Thymus (tissue), 14 donors: ENCODE measurements around the gene CHMP2A. TPM values are rescaled to one million over a fixed set of nuclear protein-coding genes. Genes with fewer than 3 reads are reported as not detected.

Experiments used
- DNase-seq, 9 donors: peaks; one replicate each; pipeline ENCODE4 v3.0.0-alpha.2; 2013; ENCODE audit warnings: low spot score in 9 of 9, low read depth in 6 of 9, missing footprints in 1 of 9
- H3K27ac ChIP-seq, 2 donors: one replicate each; pipeline ENCODE4 v1.5.1; 2013; ENCODE audit warnings: control low read depth in 1 of 2, low read depth in 1 of 2, low read length in 1 of 2, mild to moderate bottlenecking in 1 of 2, moderate library complexity in 1 of 2
- H3K27me3 ChIP-seq, 2 donors: one replicate each; pipeline ENCODE4 v1.5.1; 2013; ENCODE audit warnings: low read length in 1 of 2; ENCODE audit not compliant: control insufficient read depth in 2 of 2, insufficient read depth in 1 of 2
- H3K36me3 ChIP-seq, 2 donors: one replicate each; pipeline ENCODE4 v1.5.1; 2013; ENCODE audit warnings: low read length in 1 of 2, mild to moderate bottlenecking in 1 of 2, moderate library complexity in 1 of 2; ENCODE audit not compliant: control insufficient read depth in 2 of 2, insufficient read depth in 2 of 2
- H3K4me1 ChIP-seq, 2 donors: one replicate each; pipeline ENCODE4 v1.5.1; 2013; ENCODE audit warnings: low read length in 2 of 2; ENCODE audit not compliant: control insufficient read depth in 2 of 2, insufficient read depth in 2 of 2
- H3K4me3 ChIP-seq, 2 donors: one replicate each; pipeline ENCODE4 v1.5.1; 2013; ENCODE audit warnings: low read length in 2 of 2, control low read depth in 1 of 2, mild to moderate bottlenecking in 1 of 2
- H3K9me3 ChIP-seq, 2 donors: one replicate each; pipeline ENCODE4 v1.5.1; 2013; ENCODE audit warnings: low read length in 1 of 2, mild to moderate bottlenecking in 1 of 2; ENCODE audit not compliant: control insufficient read depth in 2 of 2, insufficient read depth in 1 of 2
- WGBS: extraction: QIAGEN DNeasy Blood & Tissue Kit; methylation state at CpG from one replicate; pipeline ENCODE4 v1.1.7; 2013; 5-methylcytosine and 5-hydroxymethylcytosine counted together
- long read RNA-seq, 10 donors: transcript quantifications; one replicate each; lab custom pipeline, GENCODE V29; 2026
- polyA plus RNA-seq: library from polyadenylated mRNA; stranded (reverse); fragments of 200-250 nt; gene quantifications from one replicate; pipeline ENCODE4 v1.2.3, GENCODE V29; 2013
- total RNA-seq: library from RNA; stranded (reverse); fragments of 120-200 nt; gene quantifications from one replicate; pipeline ENCODE4 v1.2.4, GENCODE V29; 2013
- donor health status: healthy.

CHMP2A gene
- total RNA-seq (75.4 TPM), polyA plus RNA-seq (131 TPM)
- long read RNA-seq, donor 1, transcript CHMP2A-201 (6 exons, 913 nt), result major isoform, 5 of 6 reads
- long read RNA-seq, donor 1, partial matches to known transcripts, result 0 of 6 reads
- long read RNA-seq, donor 1, other reads (novel, unspliced or antisense), result 0 of 6 reads
- long read RNA-seq, donor 2, transcript CHMP2A-206 (5 exons, 1,178 nt), result minor isoform, 10 of 61 reads
- long read RNA-seq, donor 2, transcript CHMP2A-207 (2 exons, 592 nt), result minor isoform, 5 of 61 reads
- long read RNA-seq, donor 2, transcript CHMP2A-208 (6 exons, 885 nt), result minor isoform, 6 of 61 reads
- long read RNA-seq, donor 2, transcript CHMP2A-201 (6 exons, 913 nt), result major isoform, 40 of 61 reads
- long read RNA-seq, donor 2, partial matches to known transcripts, result 0 of 61 reads
- long read RNA-seq, donor 2, other reads (novel, unspliced or antisense), result 0 of 61 reads
- long read RNA-seq, donor 3, transcript CHMP2A-206 (5 exons, 1,178 nt), result minor isoform, 16 of 87 reads
- long read RNA-seq, donor 3, transcript CHMP2A-208 (6 exons, 885 nt), result minor isoform, 7 of 87 reads
- long read RNA-seq, donor 3, transcript CHMP2A-201 (6 exons, 913 nt), result major isoform, 33 of 87 reads
- long read RNA-seq, donor 3, transcript CHMP2A-207 (2 exons, 592 nt), result minor isoform, 5 of 87 reads
- long read RNA-seq, donor 3, partial matches to known transcripts, result 25 of 87 reads
- long read RNA-seq, donor 3, other reads (novel, unspliced or antisense), result 0 of 87 reads
- long read RNA-seq, donor 4, transcript CHMP2A-201 (6 exons, 913 nt), result major isoform, 13 of 24 reads
- long read RNA-seq, donor 4, transcript CHMP2A-206 (5 exons, 1,178 nt), result minor isoform, 6 of 24 reads
- long read RNA-seq, donor 4, partial matches to known transcripts, result 0 of 24 reads
- long read RNA-seq, donor 4, other reads (novel, unspliced or antisense), result 0 of 24 reads
- long read RNA-seq, donor 5, transcript CHMP2A-201 (6 exons, 913 nt), result major isoform, 44 of 126 reads
- long read RNA-seq, donor 5, transcript CHMP2A-207 (2 exons, 592 nt), result minor isoform, 8 of 126 reads
- long read RNA-seq, donor 5, transcript CHMP2A-206 (5 exons, 1,178 nt), result minor isoform, 12 of 126 reads
- long read RNA-seq, donor 5, transcript CHMP2A-208 (6 exons, 885 nt), result minor isoform, 11 of 126 reads
- long read RNA-seq, donor 5, partial matches to known transcripts, result 50 of 126 reads
- long read RNA-seq, donor 5, other reads (novel, unspliced or antisense), result 0 of 126 reads
- long read RNA-seq, donor 6, transcript CHMP2A-208 (6 exons, 885 nt), result minor isoform, 5 of 38 reads
- long read RNA-seq, donor 6, transcript CHMP2A-206 (5 exons, 1,178 nt), result minor isoform, 6 of 38 reads
- long read RNA-seq, donor 6, transcript CHMP2A-201 (6 exons, 913 nt), result major isoform, 27 of 38 reads
- long read RNA-seq, donor 6, partial matches to known transcripts, result 0 of 38 reads
- long read RNA-seq, donor 6, other reads (novel, unspliced or antisense), result 0 of 38 reads
- long read RNA-seq, donor 7, transcript CHMP2A-201 (6 exons, 913 nt), result major isoform, 30 of 54 reads
- long read RNA-seq, donor 7, transcript CHMP2A-206 (5 exons, 1,178 nt), result minor isoform, 5 of 54 reads
- long read RNA-seq, donor 7, partial matches to known transcripts, result 15 of 54 reads
- long read RNA-seq, donor 7, other reads (novel, unspliced or antisense), result 0 of 54 reads
- long read RNA-seq, donor 8, transcript CHMP2A-201 (6 exons, 913 nt), result major isoform, 18 of 22 reads
- long read RNA-seq, donor 8, partial matches to known transcripts, result 0 of 22 reads
- long read RNA-seq, donor 8, other reads (novel, unspliced or antisense), result 0 of 22 reads
- long read RNA-seq, donor 9, transcript CHMP2A-201 (6 exons, 913 nt), result major isoform, 27 of 47 reads
- long read RNA-seq, donor 9, transcript CHMP2A-208 (6 exons, 885 nt), result minor isoform, 5 of 47 reads
- long read RNA-seq, donor 9, transcript CHMP2A-206 (5 exons, 1,178 nt), result minor isoform, 7 of 47 reads
- long read RNA-seq, donor 9, partial matches to known transcripts, result 6 of 47 reads
- long read RNA-seq, donor 9, other reads (novel, unspliced or antisense), result 0 of 47 reads
- long read RNA-seq, donor 10, transcript CHMP2A-201 (6 exons, 913 nt), result major isoform, 25 of 49 reads
- long read RNA-seq, donor 10, transcript CHMP2A-206 (5 exons, 1,178 nt), result minor isoform, 7 of 49 reads
- long read RNA-seq, donor 10, partial matches to known transcripts, result 12 of 49 reads
- long read RNA-seq, donor 10, other reads (novel, unspliced or antisense), result 0 of 49 reads

DNA sequence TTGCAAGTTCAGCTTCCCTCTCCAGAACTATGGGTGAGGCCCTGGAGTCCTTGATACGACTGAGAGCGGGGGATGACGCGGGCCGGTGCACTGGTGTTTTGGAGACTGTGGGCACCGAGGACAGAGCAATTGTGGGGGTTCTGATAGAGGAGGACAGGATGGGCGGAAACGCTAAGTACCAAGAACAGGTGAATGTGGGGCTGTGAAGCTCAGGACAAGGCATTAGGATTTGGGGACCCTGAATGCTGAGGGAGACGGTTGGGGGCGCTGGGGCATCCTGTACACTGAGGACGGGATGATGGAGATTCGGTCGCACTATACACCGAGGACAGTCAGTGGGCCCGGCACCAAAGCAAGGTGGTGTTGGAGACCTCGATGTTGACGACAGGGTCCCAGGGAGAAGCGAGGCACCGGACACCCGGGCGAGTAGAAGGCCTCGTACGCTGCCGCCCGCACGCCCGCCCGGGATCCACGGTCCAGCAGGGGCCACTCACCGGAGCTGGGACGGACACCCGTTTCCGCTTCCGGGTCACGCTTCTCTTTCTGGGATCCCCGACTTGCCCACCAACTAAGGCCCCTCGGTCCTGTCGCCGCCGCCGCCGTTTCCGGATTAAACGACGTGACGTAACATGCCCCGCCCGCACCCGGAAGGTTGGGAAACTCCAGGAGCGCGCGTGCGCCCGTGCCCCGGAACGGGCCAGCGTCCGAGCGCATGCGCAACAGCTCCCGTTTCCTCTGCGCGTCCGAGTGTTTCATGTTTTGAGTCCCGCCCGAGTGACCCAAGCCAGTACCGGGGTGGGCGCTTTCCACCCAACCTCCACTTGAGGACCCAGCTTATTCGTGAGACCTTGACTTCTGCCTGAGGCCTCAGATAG is at the start of gene CHMP2A:
CHMP2A (minus strand) TSS at position 612 of the 875 bp plus-strand sequence. CDS start 893 bp downstream, outside the sequence.
- Histone ChIP-seq H3K4me3 (peak within 1 kb of the TSS; percentile 90 to 98), H3K36me3 (peaks cover 47 to 57% of the 10 kb centered on the region in 2 donors), H3K9me3 (no peaks in the 10 kb centered on the region), H3K27ac (peak within 1 kb of the TSS; percentile 99), H3K27me3 (no peaks in the 10 kb centered on the region), H3K4me1 (peaks cover 27 to 43% of the 10 kb centered on the region in 2 donors)
- peak; percentile 82 to 97 (median 94) for DNase-seq
- WGBS, result 1% methylated on average over 69 of the region's 69 CpGs

GRCh38 chr19:58586133-58586765 is 31.3 kb upstream of the CHMP2A start:
- Histone ChIP-seq H3K27me3 (no peaks in the 10 kb centered on the region), H3K36me3 (peaks cover 12 to 20% of the 10 kb centered on the region in 2 donors), H3K27ac (no peak overlapping the region), H3K4me1 (no peaks in the 10 kb centered on the region), H3K9me3 (no peaks in the 10 kb centered on the region), H3K4me3 (no peak overlapping the region)
- WGBS, result 97% methylated on average over 4 of the region's 4 CpGs
- DNase-seq, result no peak

DNA sequence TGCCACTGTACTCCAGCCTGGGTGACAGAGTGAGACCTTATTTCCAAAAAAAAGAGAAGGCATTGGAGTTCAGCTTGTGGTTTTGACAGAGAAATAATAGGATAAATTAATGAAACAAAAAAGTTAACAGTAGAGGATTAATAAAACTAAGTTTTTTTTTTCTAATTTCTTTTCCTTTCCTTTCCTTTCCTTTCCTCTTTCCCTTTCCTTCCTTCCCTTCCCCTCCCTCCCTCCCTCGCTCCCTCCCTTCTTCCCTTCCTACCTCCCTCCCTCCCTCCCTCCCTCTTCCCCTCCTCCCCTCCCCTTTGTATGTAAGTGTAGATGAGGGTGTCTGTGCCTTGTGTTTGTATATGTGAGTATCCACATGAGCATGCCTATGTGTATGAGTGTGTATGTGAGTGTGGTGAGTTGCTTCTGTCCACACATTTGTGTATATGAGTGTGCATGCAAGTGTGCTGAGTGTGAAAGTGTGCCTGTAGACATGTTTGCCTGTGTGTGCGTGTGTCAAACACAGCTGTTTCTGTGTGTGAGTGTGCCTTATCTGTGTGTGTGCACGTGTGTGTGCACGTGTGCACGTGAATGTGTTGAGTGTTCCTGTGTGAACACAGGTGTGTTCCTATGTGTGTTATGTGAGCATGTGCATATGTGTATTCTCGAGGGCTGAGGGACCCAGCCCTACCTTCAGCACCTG is 30.7 kb upstream of the CHMP2A start:
- H3K4me3 ChIP-seq, result no peak overlapping the region
- H3K27me3 ChIP-seq, result no peaks in the 10 kb centered on the region
- DNase-seq, result no peak
- H3K4me1 ChIP-seq, result peaks cover 3 to 4% of the 10 kb centered on the region in 2 donors
- 81% methylated on average over 6 of the region's 6 CpGs for WGBS
- no peak overlapping the region for H3K27ac ChIP-seq
- H3K9me3 ChIP-seq, result no peaks in the 10 kb centered on the region
- peaks cover 12 to 20% of the 10 kb centered on the region in 2 donors for H3K36me3 ChIP-seq

DNA sequence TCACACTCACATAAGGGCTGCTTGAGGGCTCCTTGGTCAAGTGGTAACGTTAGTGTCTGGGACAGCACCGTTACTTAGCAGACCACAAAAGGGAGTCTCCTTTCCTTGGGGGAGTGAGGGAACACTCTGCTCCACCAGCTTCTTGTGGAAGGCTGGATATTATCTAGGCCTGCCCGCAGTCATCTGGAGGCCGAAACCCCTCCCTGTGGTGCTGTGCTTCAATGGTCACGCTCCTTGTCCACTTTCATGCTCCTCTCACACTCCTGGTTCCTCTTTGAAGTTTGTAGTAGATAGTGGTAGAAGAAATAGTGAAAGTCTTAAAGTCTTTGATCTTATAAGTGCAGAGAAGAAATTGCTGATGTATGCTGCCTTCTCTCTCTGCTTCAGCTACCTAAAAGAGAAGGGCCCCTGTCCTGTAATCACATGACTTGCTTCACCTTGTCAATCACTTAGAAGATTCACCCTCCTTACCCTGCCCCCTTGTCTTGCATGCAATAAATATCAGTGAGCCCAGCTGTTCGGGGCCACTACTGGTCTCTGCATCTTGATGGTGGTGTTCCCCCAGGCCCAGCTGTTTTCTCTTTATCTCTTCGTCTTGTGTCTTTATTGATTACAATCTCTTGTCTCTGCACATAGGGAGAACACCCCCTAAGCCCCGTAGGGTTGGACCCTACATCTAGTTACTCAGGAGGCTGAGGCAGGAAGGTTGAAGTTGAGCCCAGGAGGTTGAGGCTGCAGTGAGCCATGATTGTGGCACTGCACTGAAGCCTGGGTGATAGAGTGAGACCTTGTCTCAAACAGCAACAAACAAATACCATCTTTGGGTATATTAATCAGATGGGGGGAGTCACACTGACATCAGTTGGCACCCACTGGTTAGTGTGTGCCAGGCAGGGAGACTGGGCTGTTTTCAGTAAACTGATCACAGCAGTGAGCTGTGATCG is 29.9 kb upstream of the CHMP2A start:
- no peak for DNase-seq
- peaks cover 12 to 20% of the 10 kb centered on the region in 2 donors for H3K36me3 ChIP-seq
- peaks cover 3 to 4% of the 10 kb centered on the region in 2 donors for H3K4me1 ChIP-seq
- no peaks in the 10 kb centered on the region for H3K27me3 ChIP-seq
- H3K27ac ChIP-seq, result no peak overlapping the region
- no peaks in the 10 kb centered on the region for H3K9me3 ChIP-seq
- no peak overlapping the region for H3K4me3 ChIP-seq
- WGBS, result 98% methylated on average over 8 of the region's 9 CpGs

GRCh38 chr19:58582985-58583384 is 28.1 kb upstream of the CHMP2A start:
- Histone ChIP-seq H3K27me3 (no peaks in the 10 kb centered on the region), H3K36me3 (peaks cover 12 to 22% of the 10 kb centered on the region in 2 donors), H3K4me1 (peaks cover 3 to 4% of the 10 kb centered on the region in 2 donors), H3K4me3 (no peak overlapping the region), H3K27ac (no peak overlapping the region), H3K9me3 (no peaks in the 10 kb centered on the region)
- 100% methylated on average over 6 of the region's 6 CpGs for WGBS
- no peak for DNase-seq
